A673 (cell line): ENCODE measurements around the gene OR2J1. TPM values are rescaled to one million over a fixed set of nuclear protein-coding genes. Genes with fewer than 3 reads are reported as not detected.

Source experiments
- Bru-seq: library from RNA; stranded (reverse); fragments of 400-500 nt; gene quantifications from one replicate; lab custom pipeline; 2021; lab: Mats Ljungman, UMichigan
- BruChase-seq, 2 experiments: library from RNA; stranded (reverse); fragments of 400-500 nt; gene quantifications; one replicate each; lab custom pipeline; 2021; lab: Mats Ljungman, UMichigan
- BruUV-seq: library from RNA; stranded (reverse); fragments of 400-500 nt; replicated peaks from 2 replicates; lab custom pipeline; 2021; lab: Mats Ljungman, UMichigan
- CTCF ChIA-PET: fragments of 300-600 bp; sonication (Branson Sonifier 250); formaldehyde crosslinking; loops from one replicate; lab custom pipeline; 2022; ENCODE audit warnings: antibody characterized with exemption; lab: Charles Lee
- POLR2A ChIA-PET: fragments of 300-600 bp; sonication (Branson Sonifier 250); formaldehyde crosslinking; loops from one replicate; lab custom pipeline; 2022; ENCODE audit warnings: antibody characterized with exemption; ENCODE audit not compliant: low non-redundant PET; lab: Charles Lee
- DNase-seq: peaks from one replicate; pipeline ENCODE4 v3.0.0-alpha.2; 2015; ENCODE audit warnings: low spot score
- H3K27ac ChIP-seq: fragments of 200-600 bp; sonication (generic); 2 replicates; pipeline ENCODE4 v1.5.1; 2016; ENCODE audit warnings: mixed run types, low read depth, mild to moderate bottlenecking, mixed read lengths, antibody characterized with exemption, low read length; ENCODE audit not compliant: poor library complexity, severe bottlenecking
- H3K27me3 ChIP-seq: fragments of 200-600 bp; sonication (generic); replicated peaks from 2 replicates; pipeline ENCODE4 v1.6.1; 2017; ENCODE audit warnings: mixed run types, low read depth, mild to moderate bottlenecking, mixed read lengths, antibody characterized with exemption, low read length; ENCODE audit not compliant: insufficient read depth, poor library complexity
- H3K36me3 ChIP-seq: fragments of 200-600 bp; sonication (generic); 2 replicates; pipeline ENCODE4 v1.6.1; 2016; ENCODE audit warnings: mixed run types, mild to moderate bottlenecking, mixed read lengths, antibody characterized with exemption, low read length; ENCODE audit not compliant: insufficient read depth, poor library complexity, severe bottlenecking
- H3K4me1 ChIP-seq: fragments of 200-600 bp; sonication (generic); 2 replicates; pipeline ENCODE4 v1.6.1; 2017; ENCODE audit warnings: mixed run types, mild to moderate bottlenecking, mixed read lengths, antibody characterized with exemption, low read length; ENCODE audit not compliant: insufficient read depth, poor library complexity, severe bottlenecking
- H3K4me3 ChIP-seq: fragments of 200-600 bp; sonication (generic); 2 replicates; pipeline ENCODE4 v1.5.1; 2016; ENCODE audit warnings: low read depth, mixed run types, mild to moderate bottlenecking, mixed read lengths, low read length; ENCODE audit not compliant: poor library complexity, severe bottlenecking
- H3K9me3 ChIP-seq: fragments of 200-600 bp; sonication (generic); 2 replicates; pipeline ENCODE4 v1.6.1; 2016; ENCODE audit warnings: mixed run types, low read depth, mild to moderate bottlenecking, mixed read lengths, antibody characterized with exemption, low read length; ENCODE audit not compliant: poor library complexity, severe bottlenecking
- EZH2 ChIP-seq: fragments of 200-600 bp; sonication (generic); IDR thresholded peaks from 2 replicates; pipeline ENCODE4 v1.6.1; 2017; ENCODE audit warnings: borderline replicate concordance, low read depth, mild to moderate bottlenecking, mixed read lengths, antibody characterized with exemption, low read length; ENCODE audit not compliant: poor library complexity, severe bottlenecking
- intact Hi-C: fragments of 100-400 bp; cut with micrococcal nuclease; formaldehyde crosslinking; loops from one replicate; pipeline ENCODE4 v1.10.0; 2022; ENCODE audit not compliant: unreplicated experiment
- long read RNA-seq: library from polyadenylated mRNA; stranded (forward); transcript quantifications from one replicate; pipeline ENCODE4 v2.0.0, GENCODE V29; 2022
- total RNA-seq: library from RNA; stranded (reverse); gene quantifications from 2 replicates; pipeline ENCODE4 v1.2.3, GENCODE V29; 2021
- TF ChIP-seq, protein P1 (sequence below): fragments of 300-800, 200-600 bp; sonication (generic); conservative IDR thresholded peaks from 2 replicates; pipeline ENCODE4 v1.5.1; 2017; ENCODE audit warnings: low read depth, mild to moderate bottlenecking, antibody characterized with exemption, low read length, moderate library complexity, mixed read lengths

OR2J1 gene
- not detected in 2 replicates for total RNA-seq
- percentile 23 among the genes with signal in this experiment for Bru-seq, nascent RNA
- not detected for BruChase-seq, experiment 1, labeled RNA remaining after a 2-hour chase
- BruChase-seq, experiment 2, labeled RNA remaining after a 6-hour chase = not detected
- long read RNA-seq = 0 reads

DNA sequence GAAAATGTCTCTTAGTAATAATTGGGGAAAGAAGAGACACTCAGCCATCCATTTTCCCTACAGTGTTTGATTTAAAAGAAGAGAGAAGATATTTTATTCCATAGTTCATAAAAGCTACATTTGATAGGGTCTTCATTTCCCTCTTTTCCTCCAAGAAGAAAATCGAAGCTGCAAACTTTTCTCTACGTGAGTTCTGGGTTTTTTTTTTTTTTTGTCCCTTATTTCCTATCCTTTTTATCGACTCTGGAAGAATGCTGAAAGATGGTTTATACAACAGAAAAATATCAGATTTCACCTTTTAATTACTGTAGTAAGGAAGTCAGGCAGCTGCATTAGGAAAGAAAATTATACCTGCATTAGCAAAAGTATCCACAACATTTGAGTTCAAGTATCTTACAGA is at the start of gene OR2J1:
Gene OR2J1, plus strand, starts transcription at position 301 of the 400 bp plus-strand sequence. CDS start 1,453 bp downstream, outside the sequence.
- CTCF ChIA-PET = no interaction called here
- TF ChIP-seq, protein P1, sequence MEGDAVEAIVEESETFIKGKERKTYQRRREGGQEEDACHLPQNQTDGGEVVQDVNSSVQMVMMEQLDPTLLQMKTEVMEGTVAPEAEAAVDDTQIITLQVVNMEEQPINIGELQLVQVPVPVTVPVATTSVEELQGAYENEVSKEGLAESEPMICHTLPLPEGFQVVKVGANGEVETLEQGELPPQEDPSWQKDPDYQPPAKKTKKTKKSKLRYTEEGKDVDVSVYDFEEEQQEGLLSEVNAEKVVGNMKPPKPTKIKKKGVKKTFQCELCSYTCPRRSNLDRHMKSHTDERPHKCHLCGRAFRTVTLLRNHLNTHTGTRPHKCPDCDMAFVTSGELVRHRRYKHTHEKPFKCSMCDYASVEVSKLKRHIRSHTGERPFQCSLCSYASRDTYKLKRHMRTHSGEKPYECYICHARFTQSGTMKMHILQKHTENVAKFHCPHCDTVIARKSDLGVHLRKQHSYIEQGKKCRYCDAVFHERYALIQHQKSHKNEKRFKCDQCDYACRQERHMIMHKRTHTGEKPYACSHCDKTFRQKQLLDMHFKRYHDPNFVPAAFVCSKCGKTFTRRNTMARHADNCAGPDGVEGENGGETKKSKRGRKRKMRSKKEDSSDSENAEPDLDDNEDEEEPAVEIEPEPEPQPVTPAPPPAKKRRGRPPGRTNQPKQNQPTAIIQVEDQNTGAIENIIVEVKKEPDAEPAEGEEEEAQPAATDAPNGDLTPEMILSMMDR = no peak
- no peak for TF ChIP-seq EZH2
- Histone ChIP-seq H3K27me3 (peaks cover 20% of the 10 kb centered on the region), H3K4me1 (no peaks in the 10 kb centered on the region), H3K36me3 (no peaks in the 10 kb centered on the region), H3K9me3 (no peaks in the 10 kb centered on the region), H3K27ac (no peak within 1 kb of the TSS), H3K4me3 (no peak within 1 kb of the TSS)
- DNase-seq = no peak
- intact Hi-C loops = no loop called here
- POLR2A ChIA-PET = no interaction called here
- BruUV-seq = no TSS peak

DNA sequence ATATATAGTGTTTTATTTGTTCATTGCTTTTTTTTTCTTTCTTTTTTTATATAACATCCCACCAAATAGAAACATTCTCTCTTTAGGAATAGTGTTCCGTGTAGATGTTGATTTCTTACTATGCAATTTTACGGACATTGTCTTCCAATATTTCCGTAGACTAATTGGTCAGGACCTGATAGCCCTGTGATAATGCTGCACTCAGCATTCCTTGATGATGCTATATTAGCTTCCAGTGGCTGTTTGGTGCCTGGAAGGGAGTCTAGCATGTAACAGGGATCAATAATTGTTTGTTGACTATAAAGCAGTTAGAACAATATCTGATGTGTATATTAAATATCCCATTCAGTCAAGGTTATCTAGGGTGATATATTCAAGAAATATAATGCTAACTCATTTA is 47.6 kb upstream of the OR2J1 start:
- Histone ChIP-seq H3K27ac (no peak overlapping the region), H3K27me3 (peaks cover 42% of the 10 kb centered on the region), H3K4me3 (no peak overlapping the region), H3K36me3 (no peaks in the 10 kb centered on the region), H3K4me1 (no peaks in the 10 kb centered on the region), H3K9me3 (no peaks in the 10 kb centered on the region)
- ChIA-PET POLR2A (no interaction called here), CTCF (no interaction called here)
- BruUV-seq = no TSS peak
- TF ChIP-seq, protein P1 = no peak
- no peak for TF ChIP-seq EZH2
- intact Hi-C loops = no loop called here
- no peak for DNase-seq

DNA sequence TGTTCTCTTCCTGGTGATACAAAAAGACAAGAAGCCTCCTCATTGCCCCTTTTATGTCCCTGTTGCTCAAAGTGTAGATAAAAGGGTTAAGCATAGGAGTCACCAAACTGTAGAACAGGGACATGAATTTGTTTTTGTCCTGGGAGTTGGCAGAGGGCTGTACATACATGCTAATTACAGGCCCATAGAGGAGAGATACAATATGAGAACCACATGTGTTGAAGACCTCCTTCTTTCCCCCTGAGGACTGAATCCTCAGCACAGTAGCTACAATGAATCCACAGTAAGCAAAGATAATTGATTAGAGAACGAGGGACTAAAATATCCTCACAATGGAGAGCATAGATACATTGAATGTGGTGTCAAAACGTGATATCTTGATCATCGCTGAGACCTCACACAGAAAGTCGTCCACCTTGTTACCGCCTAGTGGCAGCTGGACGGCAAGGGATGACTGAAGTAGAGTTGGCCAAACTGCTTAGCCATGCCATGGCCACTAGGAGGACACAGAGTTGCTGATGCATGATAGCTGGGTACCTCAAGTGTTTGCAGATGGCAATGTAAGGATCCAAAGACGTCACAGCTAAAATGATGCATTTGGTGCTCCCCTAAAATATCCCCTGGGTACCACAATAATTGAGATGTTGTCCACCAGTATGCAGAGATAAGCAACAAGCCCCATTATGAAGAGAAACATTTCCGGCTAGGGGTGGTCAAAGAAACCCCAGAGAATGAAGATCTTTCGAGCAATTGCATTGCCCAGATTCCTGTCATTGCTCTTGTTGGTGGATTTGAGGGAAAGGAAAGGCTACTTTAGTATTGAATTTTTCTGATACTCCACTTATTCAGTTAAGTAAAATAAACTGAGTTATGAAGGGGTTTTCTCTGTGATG is 27.2 kb upstream of the OR2J1 start:
- BruUV-seq = no TSS peak
- Histone ChIP-seq H3K9me3 (no peaks in the 10 kb centered on the region), H3K4me1 (no peaks in the 10 kb centered on the region), H3K27me3 (peaks cover 34% of the 10 kb centered on the region), H3K4me3 (no peak overlapping the region), H3K27ac (no peak overlapping the region), H3K36me3 (no peaks in the 10 kb centered on the region)
- intact Hi-C loops = no loop called here
- CTCF ChIA-PET = no interaction called here
- POLR2A ChIA-PET = no interaction called here
- TF ChIP-seq, protein P1 = peak; percentile 62
- no peak for TF ChIP-seq EZH2
- peak; percentile 45 for DNase-seq
